ENCODE data around the gene TMEM164.

DNA sequence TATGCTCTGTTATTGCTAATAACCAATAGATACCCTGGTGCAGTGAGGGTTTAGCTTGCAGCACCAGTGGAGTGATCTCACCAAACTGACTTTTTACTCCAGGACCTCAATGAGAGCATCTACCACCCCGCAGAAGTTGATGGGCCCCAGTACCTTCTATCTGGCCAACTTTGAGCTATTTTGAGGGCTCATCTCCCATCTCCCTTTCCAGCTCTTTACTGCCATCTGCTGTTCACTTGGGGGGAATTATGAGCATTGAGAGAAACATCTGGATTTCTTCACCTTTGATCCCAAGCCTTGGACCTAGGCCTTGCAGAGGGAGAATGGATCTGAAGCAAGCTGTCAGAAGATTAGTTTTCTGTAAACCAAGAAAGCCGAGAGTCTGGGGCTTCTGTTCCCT is 143.6 kb downstream of the TMEM164 start:
- TF ChIP-seq EZH2 (IDR thresholded peaks at IDR 0.05; ENCODE audit: borderline replicate concordance, low read length), result no peak
- TF ChIP-seq, protein P1, sequence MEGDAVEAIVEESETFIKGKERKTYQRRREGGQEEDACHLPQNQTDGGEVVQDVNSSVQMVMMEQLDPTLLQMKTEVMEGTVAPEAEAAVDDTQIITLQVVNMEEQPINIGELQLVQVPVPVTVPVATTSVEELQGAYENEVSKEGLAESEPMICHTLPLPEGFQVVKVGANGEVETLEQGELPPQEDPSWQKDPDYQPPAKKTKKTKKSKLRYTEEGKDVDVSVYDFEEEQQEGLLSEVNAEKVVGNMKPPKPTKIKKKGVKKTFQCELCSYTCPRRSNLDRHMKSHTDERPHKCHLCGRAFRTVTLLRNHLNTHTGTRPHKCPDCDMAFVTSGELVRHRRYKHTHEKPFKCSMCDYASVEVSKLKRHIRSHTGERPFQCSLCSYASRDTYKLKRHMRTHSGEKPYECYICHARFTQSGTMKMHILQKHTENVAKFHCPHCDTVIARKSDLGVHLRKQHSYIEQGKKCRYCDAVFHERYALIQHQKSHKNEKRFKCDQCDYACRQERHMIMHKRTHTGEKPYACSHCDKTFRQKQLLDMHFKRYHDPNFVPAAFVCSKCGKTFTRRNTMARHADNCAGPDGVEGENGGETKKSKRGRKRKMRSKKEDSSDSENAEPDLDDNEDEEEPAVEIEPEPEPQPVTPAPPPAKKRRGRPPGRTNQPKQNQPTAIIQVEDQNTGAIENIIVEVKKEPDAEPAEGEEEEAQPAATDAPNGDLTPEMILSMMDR (conservative IDR thresholded peaks at IDR 0.05 in 1 of 2, IDR thresholded peaks at IDR 0.05 in 1 of 2; ENCODE audit: extremely low read depth in 1 of 2, insufficient read depth in 1 of 2, low read depth in 1 of 2, low read length in 2 of 2), result peak; percentile 73 to 79

Data from mammary epithelial cell (primary cell).